MM.1S (cell line): Measurements from ENCODE around the gene CES5A.
"Not testable (repeated sequence)": the region's sequence is repeated elsewhere in the genome, so short reads cannot be mapped to it uniquely, and the experiment has no call there.

ENCODE experiments used
- DNase-seq: peaks from one replicate; pipeline ENCODE4 v3.0.0-alpha.2; 2015
- H2AFZ ChIP-seq: fragments of 300-600 bp; sonication (generic); 2 replicates; pipeline ENCODE4 v1.6.0; 2016; ENCODE audit warnings: antibody characterized with exemption, low read length
- H3F3A ChIP-seq: fragments of 300-600 bp; sonication (generic); 2 replicates; pipeline ENCODE4 v1.6.1; 2016; ENCODE audit warnings: mild to moderate bottlenecking, antibody characterized with exemption, low read length, moderate library complexity, mixed read lengths; ENCODE audit not compliant: insufficient read depth
- H3K27ac ChIP-seq: fragments of 300-600 bp; sonication (generic); 2 replicates; pipeline ENCODE4 v1.5.1; 2016; ENCODE audit warnings: mild to moderate bottlenecking, low read length
- H3K27me3 ChIP-seq: fragments of 300-600 bp; sonication (generic); replicated peaks from 2 replicates; pipeline ENCODE4 v1.6.0; 2016; ENCODE audit warnings: low read length; ENCODE audit not compliant: insufficient read depth
- H3K36me3 ChIP-seq: fragments of 300-600 bp; sonication (generic); replicated peaks from 2 replicates; pipeline ENCODE4 v1.6.1; 2016; ENCODE audit warnings: mild to moderate bottlenecking, low read length, mixed read lengths; ENCODE audit not compliant: insufficient read depth
- H3K4me1 ChIP-seq: fragments of 300-600 bp; sonication (generic); 2 replicates; pipeline ENCODE4 v1.6.1; 2016; ENCODE audit warnings: low read length, mixed read lengths
- H3K4me2 ChIP-seq: fragments of 300-600 bp; sonication (generic); 2 replicates; pipeline ENCODE4 v1.6.0; 2016; ENCODE audit warnings: low read depth, low read length
- H3K4me3 ChIP-seq: fragments of 300-600 bp; sonication (generic); 2 replicates; pipeline ENCODE4 v1.5.1; 2016; ENCODE audit warnings: low read length, mixed read lengths
- H3K79me2 ChIP-seq: fragments of 300-600 bp; sonication (generic); 2 replicates; pipeline ENCODE4 v1.6.1; 2016; ENCODE audit warnings: mixed run types, low read length, mixed read lengths
- H3K9ac ChIP-seq: fragments of 300-600 bp; sonication (generic); 2 replicates; pipeline ENCODE4 v1.6.1; 2016; ENCODE audit warnings: low read length, mixed read lengths
- H3K9me2 ChIP-seq: fragments of 300-600 bp; sonication (generic); replicated peaks from 2 replicates; pipeline ENCODE4 v1.6.1; 2016; ENCODE audit warnings: mild to moderate bottlenecking, low read length, mixed read lengths; ENCODE audit not compliant: insufficient read depth
- H3K9me3 ChIP-seq: fragments of 300-600 bp; sonication (generic); replicated peaks from 2 replicates; pipeline ENCODE4 v1.6.1; 2016; ENCODE audit warnings: mild to moderate bottlenecking, low read length, mixed read lengths; ENCODE audit not compliant: insufficient read depth
- H4K20me1 ChIP-seq: fragments of 300-600 bp; sonication (generic); 2 replicates; pipeline ENCODE4 v1.6.1; 2016; ENCODE audit warnings: mild to moderate bottlenecking, low read length, moderate library complexity, mixed read lengths; ENCODE audit not compliant: insufficient read depth
- EZH2 ChIP-seq: fragments of 300-600 bp; sonication (generic); optimal IDR thresholded peaks from 2 replicates; pipeline ENCODE3; 2017; ENCODE audit warnings: low read depth, mild to moderate bottlenecking, antibody characterized with exemption, low read length, mixed read lengths
- EZH2phosphoT487 ChIP-seq: fragments of 300-600 bp; sonication (generic); IDR thresholded peaks from 2 replicates; pipeline ENCODE4 v1.6.1; 2018; ENCODE audit warnings: antibody characterized with exemption, low read length
- TF ChIP-seq, protein P1 (sequence below): fragments of 300-600 bp; sonication (generic); IDR thresholded peaks from 2 replicates; pipeline ENCODE4 v1.5.1; 2016; ENCODE audit warnings: antibody characterized with exemption, low read length, mixed read lengths

The CES5A gene

DNA sequence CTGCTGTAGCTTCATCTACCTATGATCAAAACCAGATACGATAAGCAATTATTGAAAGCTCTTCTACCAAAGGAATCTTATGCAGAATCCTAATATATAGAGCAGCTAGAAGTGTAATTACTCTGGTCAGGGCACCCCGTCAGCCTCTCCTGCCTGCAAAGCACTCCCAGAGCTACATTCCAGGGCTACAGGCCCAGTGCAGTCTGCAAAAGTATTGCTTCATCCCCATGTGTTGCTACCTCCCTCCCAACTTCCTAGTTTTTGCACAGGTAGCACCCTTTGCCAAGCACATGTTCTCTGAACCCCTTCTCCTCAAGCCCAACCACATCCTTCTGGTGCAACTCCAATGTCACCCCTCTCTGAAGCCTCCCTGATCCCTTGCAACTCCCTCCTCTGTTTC is 7.0 kb downstream of the CES5A start:
- Histone ChIP-seq H3K4me2 (no peak overlapping the region), H2AFZ (no peak overlapping the region), H3K9me3 (no peaks in the 10 kb centered on the region), H3K79me2 (no peaks in the 10 kb centered on the region), H3K4me3 (no peak overlapping the region), H3K9me2 (no peaks in the 10 kb centered on the region), H3K36me3 (no peaks in the 10 kb centered on the region), H3F3A (no peaks in the 10 kb centered on the region), H3K27ac (no peak overlapping the region), H3K27me3 (no peaks in the 10 kb centered on the region), H3K4me1 (no peaks in the 10 kb centered on the region), H3K9ac (no peak overlapping the region), H4K20me1 (no peaks in the 10 kb centered on the region)
- DNase-seq: no peak
- TF ChIP-seq EZH2: no peak
- TF ChIP-seq, protein P1, sequence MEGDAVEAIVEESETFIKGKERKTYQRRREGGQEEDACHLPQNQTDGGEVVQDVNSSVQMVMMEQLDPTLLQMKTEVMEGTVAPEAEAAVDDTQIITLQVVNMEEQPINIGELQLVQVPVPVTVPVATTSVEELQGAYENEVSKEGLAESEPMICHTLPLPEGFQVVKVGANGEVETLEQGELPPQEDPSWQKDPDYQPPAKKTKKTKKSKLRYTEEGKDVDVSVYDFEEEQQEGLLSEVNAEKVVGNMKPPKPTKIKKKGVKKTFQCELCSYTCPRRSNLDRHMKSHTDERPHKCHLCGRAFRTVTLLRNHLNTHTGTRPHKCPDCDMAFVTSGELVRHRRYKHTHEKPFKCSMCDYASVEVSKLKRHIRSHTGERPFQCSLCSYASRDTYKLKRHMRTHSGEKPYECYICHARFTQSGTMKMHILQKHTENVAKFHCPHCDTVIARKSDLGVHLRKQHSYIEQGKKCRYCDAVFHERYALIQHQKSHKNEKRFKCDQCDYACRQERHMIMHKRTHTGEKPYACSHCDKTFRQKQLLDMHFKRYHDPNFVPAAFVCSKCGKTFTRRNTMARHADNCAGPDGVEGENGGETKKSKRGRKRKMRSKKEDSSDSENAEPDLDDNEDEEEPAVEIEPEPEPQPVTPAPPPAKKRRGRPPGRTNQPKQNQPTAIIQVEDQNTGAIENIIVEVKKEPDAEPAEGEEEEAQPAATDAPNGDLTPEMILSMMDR: no peak
- TF ChIP-seq EZH2phosphoT487: no peak

DNA sequence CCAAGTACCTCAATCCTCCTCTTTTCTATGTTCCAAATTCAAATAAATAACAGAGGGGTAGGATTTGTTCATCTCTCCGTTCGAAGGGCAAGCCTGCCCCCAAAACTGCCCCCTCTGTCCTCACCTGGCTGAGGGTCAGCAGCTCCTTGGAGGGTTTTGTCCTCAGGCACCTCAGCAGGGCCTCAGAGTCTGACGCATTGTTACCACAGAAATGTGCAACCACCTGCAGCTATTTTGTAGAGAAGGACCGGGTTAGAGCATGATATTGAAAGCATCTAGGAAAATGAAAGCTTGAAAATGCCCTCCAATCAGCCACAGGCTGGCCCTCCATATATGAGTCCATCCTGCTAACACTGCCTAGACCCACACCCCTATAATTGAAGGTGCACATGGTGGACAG is 13.9 kb downstream of the CES5A start:
- no peak overlapping the region for H3K4me2 ChIP-seq
- no peaks in the 10 kb centered on the region for H3K9me3 ChIP-seq
- H3K9ac ChIP-seq: no peak overlapping the region
- no peaks in the 10 kb centered on the region for H3K9me2 ChIP-seq
- H3K4me3 ChIP-seq: no peak overlapping the region
- H4K20me1 ChIP-seq: no peaks in the 10 kb centered on the region
- no peak overlapping the region for H3K27ac ChIP-seq
- no peaks in the 10 kb centered on the region for H3K79me2 ChIP-seq
- TF ChIP-seq, protein P1: no peak
- TF ChIP-seq EZH2phosphoT487: no peak
- TF ChIP-seq EZH2: no peak
- H2AFZ ChIP-seq: no peak overlapping the region
- no peaks in the 10 kb centered on the region for H3K36me3 ChIP-seq
- H3F3A ChIP-seq: no peaks in the 10 kb centered on the region
- H3K4me1 ChIP-seq: no peaks in the 10 kb centered on the region
- DNase-seq: no peak
- H3K27me3 ChIP-seq: no peaks in the 10 kb centered on the region

DNA sequence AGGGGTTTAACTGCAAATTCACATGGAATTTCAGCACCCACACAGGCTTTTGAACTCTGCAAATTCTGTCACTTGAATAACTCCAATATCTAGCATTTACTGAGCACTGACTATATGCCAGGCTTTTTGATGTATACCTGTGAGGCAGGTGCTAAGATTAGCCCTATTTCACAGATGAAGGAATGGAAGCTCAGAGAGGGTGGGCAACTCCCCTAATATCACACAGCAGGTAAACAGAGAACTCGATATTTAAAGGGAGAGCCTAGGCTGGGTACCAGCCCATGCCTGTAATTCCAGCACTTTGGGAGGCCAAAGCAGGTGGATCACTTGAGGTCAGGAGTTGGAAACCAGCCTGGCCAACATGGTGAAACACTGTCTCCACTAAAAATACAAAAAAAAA is 17.5 kb downstream of the CES5A start:
- not testable (repeated sequence) for H4K20me1 ChIP-seq, H3K9me3 ChIP-seq, H3K9me2 ChIP-seq, H3K79me2 ChIP-seq, H3K36me3 ChIP-seq, H3F3A ChIP-seq, H3K4me1 ChIP-seq, DNase-seq, H3K27ac ChIP-seq, H2AFZ ChIP-seq, H3K4me3 ChIP-seq, H3K4me2 ChIP-seq, H3K9ac ChIP-seq, H3K27me3 ChIP-seq

DNA sequence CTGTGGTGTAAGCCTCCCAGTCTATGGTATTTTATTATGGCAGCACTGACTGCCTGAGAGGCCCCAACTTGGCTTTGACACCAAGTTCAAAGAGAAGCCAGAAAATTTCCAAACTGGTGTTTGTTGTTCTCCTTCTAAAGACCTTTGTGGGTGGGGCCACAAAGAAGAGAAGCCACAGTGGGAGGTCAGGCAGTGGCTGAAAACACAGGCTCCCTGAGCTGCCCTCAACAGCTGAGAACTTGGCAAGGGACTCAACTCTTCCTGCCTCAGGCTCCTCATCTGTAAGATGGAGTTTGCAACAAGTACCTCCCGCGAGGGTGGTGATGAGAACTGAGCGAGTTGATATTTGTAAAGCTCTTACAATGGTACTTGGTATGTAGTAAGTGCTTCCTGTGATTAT is 18.2 kb downstream of the CES5A start:
- no peak overlapping the region for H2AFZ ChIP-seq
- no peaks in the 10 kb centered on the region for H3F3A ChIP-seq
- no peak for DNase-seq
- H3K9me2 ChIP-seq: no peaks in the 10 kb centered on the region
- H3K4me2 ChIP-seq: no peak overlapping the region
- no peaks in the 10 kb centered on the region for H4K20me1 ChIP-seq
- no peak overlapping the region for H3K4me3 ChIP-seq
- H3K9me3 ChIP-seq: no peaks in the 10 kb centered on the region
- H3K4me1 ChIP-seq: no peaks in the 10 kb centered on the region
- no peak overlapping the region for H3K9ac ChIP-seq
- no peaks in the 10 kb centered on the region for H3K27me3 ChIP-seq
- no peaks in the 10 kb centered on the region for H3K36me3 ChIP-seq
- no peaks in the 10 kb centered on the region for H3K79me2 ChIP-seq
- TF ChIP-seq, protein P1: no peak
- TF ChIP-seq EZH2phosphoT487 (no peak), EZH2 (no peak)
- no peak overlapping the region for H3K27ac ChIP-seq
